Measurements from ENCODE around the gene PPP1R16B.

The PPP1R16B gene

GRCh38 chr20:38827770-38828281 lies 22.3 kb downstream of the PPP1R16B start:
- no peak for DNase-seq (ENCODE audit: low read depth)

GRCh38 chr20:38828514-38829295 lies 23.2 kb downstream of the PPP1R16B start:
- no peak for DNase-seq (ENCODE audit: low read depth)

- no peak for DNase-seq (ENCODE audit: low read depth)
These were observed 23.9 kb downstream of the PPP1R16B start for GRCh38 chr20:38829296-38829875.

GRCh38 chr20:38830356-38830755 lies 24.9 kb downstream of the PPP1R16B start:
- no peak for DNase-seq (ENCODE audit: low read depth)

GRCh38 chr20:38831049-38831691 lies 25.7 kb downstream of the PPP1R16B start:
- no peak for DNase-seq (ENCODE audit: low read depth)

- no peak for DNase-seq (ENCODE audit: low read depth)
These were observed 26.6 kb downstream of the PPP1R16B start for GRCh38 chr20:38831995-38832620.

GRCh38 chr20:38833154-38833856 lies 27.8 kb downstream of the PPP1R16B start:
- DNase-seq (ENCODE audit: low read depth) = no peak

GRCh38 chr20:38833857-38834164 lies 28.3 kb downstream of the PPP1R16B start:
- DNase-seq (ENCODE audit: low read depth) = no peak

- DNase-seq (ENCODE audit: low read depth) = no peak
These were observed 29.4 kb downstream of the PPP1R16B start for GRCh38 chr20:38834868-38835267.

- no peak for DNase-seq (ENCODE audit: low read depth)
These were observed 30.3 kb downstream of the PPP1R16B start for GRCh38 chr20:38835792-38836191.

- no peak for DNase-seq (ENCODE audit: low read depth)
These were observed 31.5 kb downstream of the PPP1R16B start for GRCh38 chr20:38836991-38837390.

GRCh38 chr20:38838326-38838725 lies 32.8 kb downstream of the PPP1R16B start:
- DNase-seq (ENCODE audit: low read depth) = no peak

GRCh38 chr20:38839563-38839962 lies 34.1 kb downstream of the PPP1R16B start:
- no peak for DNase-seq (ENCODE audit: low read depth)

GRCh38 chr20:38840053-38840893 lies 34.8 kb downstream of the PPP1R16B start:
- DNase-seq (ENCODE audit: low read depth) = no peak

GRCh38 chr20:38840894-38841470 lies 35.5 kb downstream of the PPP1R16B start:
- DNase-seq (ENCODE audit: low read depth) = no peak

- DNase-seq (ENCODE audit: low read depth) = no peak
These were observed 36.1 kb downstream of the PPP1R16B start for GRCh38 chr20:38841570-38841969.

- no peak for DNase-seq (ENCODE audit: low read depth)
These were observed 36.5 kb downstream of the PPP1R16B start for GRCh38 chr20:38842026-38842425.

GRCh38 chr20:38842558-38842981 lies 37.1 kb downstream of the PPP1R16B start:
- peak; percentile 35 for DNase-seq (ENCODE audit: low read depth)

GRCh38 chr20:38843346-38843745 lies 37.8 kb downstream of the PPP1R16B start:
- no peak for DNase-seq (ENCODE audit: low read depth)

GRCh38 chr20:38844963-38845362 lies 39.5 kb downstream of the PPP1R16B start:
- no peak for DNase-seq (ENCODE audit: low read depth)

- DNase-seq (ENCODE audit: low read depth) = no peak
These were observed 42.3 kb downstream of the PPP1R16B start for GRCh38 chr20:38847840-38848239.
